ENCODE results near the gene CLNK. TPM values are rescaled to one million over a fixed set of nuclear protein-coding genes. Genes with fewer than 3 reads are reported as not detected.

CLNK gene
- total and polyA plus RNA-seq, 2 of the 13 experiments (the other 11 are each of a cell fraction or from before 2014, with no cell fraction given): not detected

- WGBS (ENCODE audit: low lambda C conversion rate): 0% methylated on average over 2 of the region's 2 CpGs
- no peaks in the 10 kb centered on the region for H3K4me1 ChIP-seq (ENCODE audit: insufficient read depth, low read length)
- BruUV-seq (replicated peaks): no TSS peak
- peaks cover 0 to 11% of the 10 kb centered on the region in 2 experiments; a peak in 1 of 5 replicates for H3K27me3 ChIP-seq (ENCODE audit: control insufficient read depth in 1 of 2, insufficient read depth in 2 of 2, low read length in 2 of 2)
- H3K79me2 ChIP-seq (ENCODE audit: insufficient read depth, low read length): no peaks in the 10 kb centered on the region
- H3K9me3 ChIP-seq (ENCODE audit: low read length): no peaks in the 10 kb centered on the region
- H2AFZ ChIP-seq (ENCODE audit: low read length): no peak overlapping the region
- no peak for DNase-seq (ENCODE audit: low spot score)
- CTCF ChIA-PET (ENCODE audit: low intra/inter-chr PET ratio, low total read pairs): no interaction called here
- ATAC-seq: no peak
- H3K4me3 ChIP-seq (replicated peaks in 1 of 3; ENCODE audit: insufficient read depth in 1 of 3, low read depth in 2 of 3, low read length in 3 of 3): no peak overlapping the region
- H3K27ac ChIP-seq (ENCODE audit: extremely low read length, insufficient read depth, low read length): no peak overlapping the region
- FAIRE-seq: no peak
- no peak overlapping the region for H3K4me2 ChIP-seq (ENCODE audit: low read depth, low read length)
- intact Hi-C loops (cut with micrococcal nuclease; ENCODE audit: unreplicated experiment) (no loop called here), in situ Hi-C loops (cut with HindIII; ENCODE audit: extremely low pct_ligation_motif_present, low pct_unique_long_range_greater_than_20kb) (no loop called here)
- no peak overlapping the region for H3K9ac ChIP-seq (ENCODE audit: insufficient read depth, low read depth, low read length)
- POLR2A ChIA-PET: no interaction called here
- H3K36me3 ChIP-seq (replicated peaks in 1 of 2; ENCODE audit: control insufficient read depth in 1 of 2, insufficient read depth in 2 of 2, low read length in 2 of 2): no peaks in the 10 kb centered on the region
- H4K20me1 ChIP-seq (ENCODE audit: insufficient read depth, low read length): no peaks in the 10 kb centered on the region
- TF ChIP-seq ZMAT3 (CRISPR knock-in tag; conservative IDR thresholded peaks at IDR 0.05): no peak
- no peak for TF ChIP-seq FLYWCH1 (CRISPR knock-in tag; IDR thresholded peaks at IDR 0.05)
- no peak for TF ChIP-seq ZFY (CRISPR knock-in tag; IDR thresholded peaks at IDR 0.05)
- TF ChIP-seq ZNF317 (CRISPR knock-in tag; IDR thresholded peaks at IDR 0.05): no peak
- TF ChIP-seq MIXL1 (CRISPR knock-in tag; IDR thresholded peaks at IDR 0.05): no peak
- TF ChIP-seq ZFAT (CRISPR knock-in tag; conservative IDR thresholded peaks at IDR 0.05): no peak
- no peak for TF ChIP-seq TERF1 (CRISPR knock-in tag; IDR thresholded peaks at IDR 0.05)
- TF ChIP-seq ZNF382 (CRISPR knock-in tag; IDR thresholded peaks at IDR 0.05; ENCODE audit: borderline replicate concordance): no peak
Observed at GRCh38 chr4:10571909-10572308, 112.7 kb downstream of the CLNK start.

- Histone ChIP-seq H3K79me2 (ENCODE audit: insufficient read depth, low read length) (no peaks in the 10 kb centered on the region), H3K4me3 (replicated peaks in 1 of 3; ENCODE audit: insufficient read depth in 1 of 3, low read depth in 2 of 3, low read length in 3 of 3) (no peak overlapping the region), H3K27ac (ENCODE audit: extremely low read length, insufficient read depth, low read length) (no peak overlapping the region), H3K27me3 (ENCODE audit: control insufficient read depth in 1 of 2, insufficient read depth in 2 of 2, low read length in 2 of 2) (no peaks in the 10 kb centered on the region; a peak in 1 of 5 replicates), H3K4me1 (ENCODE audit: insufficient read depth, low read length) (no peaks in the 10 kb centered on the region), H3K9ac (ENCODE audit: insufficient read depth, low read depth, low read length) (no peak overlapping the region), H3K36me3 (replicated peaks in 1 of 2; ENCODE audit: control insufficient read depth in 1 of 2, insufficient read depth in 2 of 2, low read length in 2 of 2) (no peaks in the 10 kb centered on the region), H3K9me3 (ENCODE audit: low read length) (no peaks in the 10 kb centered on the region), H3K4me2 (ENCODE audit: low read depth, low read length) (no peak overlapping the region), H2AFZ (ENCODE audit: low read length) (no peak overlapping the region), H4K20me1 (ENCODE audit: insufficient read depth, low read length) (no peaks in the 10 kb centered on the region)
- no CpG with 5 or more reads among the region's 2 CpGs for WGBS (ENCODE audit: low lambda C conversion rate)
- no peak for ATAC-seq
- DNase-seq (ENCODE audit: low spot score): no peak
- in situ Hi-C loops (cut with HindIII; ENCODE audit: extremely low pct_ligation_motif_present, low pct_unique_long_range_greater_than_20kb) (no loop called here), intact Hi-C loops (cut with micrococcal nuclease; ENCODE audit: unreplicated experiment) (no loop called here)
- ChIA-PET CTCF (ENCODE audit: low intra/inter-chr PET ratio, low total read pairs) (no interaction called here), POLR2A (no interaction called here)
- no TSS peak for BruUV-seq (replicated peaks)
- no peak for FAIRE-seq
- no peak for TF ChIP-seq RBFOX2 (IDR thresholded peaks at IDR 0.05; ENCODE audit: low read depth, low read length)
- TF ChIP-seq ZFP62 (CRISPR knock-in tag; IDR thresholded peaks at IDR 0.05): no peak
- TF ChIP-seq ZNF331 (CRISPR knock-in tag; IDR thresholded peaks at IDR 0.05): no peak
- TF ChIP-seq DNMT3B (CRISPR knock-in tag; conservative IDR thresholded peaks at IDR 0.05): no peak
- TF ChIP-seq DMAP1 (CRISPR knock-in tag; IDR thresholded peaks at IDR 0.05): no peak
- no peak for TF ChIP-seq HNF1A (IDR thresholded peaks at IDR 0.05; ENCODE audit: low read depth)
- no peak for TF ChIP-seq HNF1A (CRISPR knock-in tag; IDR thresholded peaks at IDR 0.05; ENCODE audit: borderline replicate concordance)
- TF ChIP-seq MEIS2 (CRISPR knock-in tag; IDR thresholded peaks at IDR 0.05): no peak
- TF ChIP-seq GABPA (IDR thresholded peaks at IDR 0.05; ENCODE audit: low read depth, low read length): no peak
- no peak for TF ChIP-seq GABPA (CRISPR knock-in tag; IDR thresholded peaks at IDR 0.05; ENCODE audit: low read depth)
- TF ChIP-seq SATB2 (CRISPR knock-in tag; IDR thresholded peaks at IDR 0.05): no peak
Observed at GRCh38 chr4:10569491-10569890, 115.1 kb downstream of the CLNK start.
